Liver (tissue), 9 donors: ENCODE data around the gene SLC25A21. TPM values are rescaled to one million over a fixed set of nuclear protein-coding genes. Genes with fewer than 3 reads are reported as not detected.

Source experiments
- DNase-seq: peaks from one replicate; pipeline ENCODE4 v3.0.0-alpha.2; 2017; ENCODE audit warnings: low spot score
- H3K27ac ChIP-seq, 2 donors: one replicate each; pipeline ENCODE4 v1.7.0; 2013; ENCODE audit warnings: inconsistent platforms in 2 of 2, low read length in 2 of 2, control low read depth in 1 of 2, low read depth in 1 of 2, mild to moderate bottlenecking in 1 of 2
- H3K27me3 ChIP-seq, 4 donors: one replicate each; pipeline versions ENCODE4 v1.6.1 to v1.7.0; 2013; ENCODE audit warnings: low read length in 3 of 4, inconsistent platforms in 1 of 4, mild to moderate bottlenecking in 1 of 4, moderate library complexity in 1 of 4; ENCODE audit not compliant: control insufficient read depth in 4 of 4, insufficient read depth in 4 of 4
- H3K36me3 ChIP-seq, 4 donors: one replicate each; pipeline versions ENCODE4 v1.6.1 to v1.7.0; 2013; ENCODE audit warnings: low read length in 3 of 4, mild to moderate bottlenecking in 3 of 4, low read depth in 1 of 4, moderate library complexity in 1 of 4; ENCODE audit not compliant: control insufficient read depth in 4 of 4, insufficient read depth in 3 of 4
- H3K4me1 ChIP-seq, 4 donors: one replicate each; pipeline versions ENCODE4 v1.6.1 to v1.7.0; 2013; ENCODE audit warnings: low read length in 3 of 4, mild to moderate bottlenecking in 3 of 4, moderate library complexity in 1 of 4; ENCODE audit not compliant: control insufficient read depth in 4 of 4, insufficient read depth in 4 of 4
- H3K4me3 ChIP-seq, 3 donors: one replicate each; pipeline versions ENCODE4 v1.6.1 to v1.7.0; 2013; ENCODE audit warnings: low read length in 3 of 3, control low read depth in 1 of 3, low read depth in 1 of 3, mild to moderate bottlenecking in 1 of 3
- H3K9ac ChIP-seq, 2 donors: one replicate each; pipeline ENCODE4 v1.7.0; 2013; ENCODE audit warnings: low read length in 2 of 2, mild to moderate bottlenecking in 2 of 2, moderate library complexity in 2 of 2, control low read depth in 1 of 2, low read depth in 1 of 2
- H3K9me3 ChIP-seq, 4 donors: one replicate each; pipeline versions ENCODE4 v1.6.1 to v1.7.0; 2013; ENCODE audit warnings: low read length in 3 of 4; ENCODE audit not compliant: control insufficient read depth in 4 of 4
- EGR1 ChIP-seq, 2 donors: IDR thresholded peaks; 2 replicates each; pipeline ENCODE4 v1.6.1; 2016 to 2018; ENCODE audit warnings: antibody characterized with exemption in 2 of 2, low read depth in 2 of 2
- FOXA1 ChIP-seq: IDR thresholded peaks from 2 replicates; pipeline ENCODE4 v1.6.1; 2016; ENCODE audit warnings: antibody characterized with exemption
- FOXA2 ChIP-seq: IDR thresholded peaks from 2 replicates; pipeline ENCODE4 v1.6.1; 2016; ENCODE audit warnings: antibody characterized with exemption
- GABPA ChIP-seq, 2 donors: IDR thresholded peaks in 1 of 2; conservative IDR thresholded peaks in 1 of 2; 2 replicates each; pipeline ENCODE4 v1.6.1; 2016; ENCODE audit warnings: antibody characterized with exemption in 2 of 2, mild to moderate bottlenecking in 1 of 2, moderate library complexity in 1 of 2
- HNF4A ChIP-seq, 2 donors: conservative IDR thresholded peaks; 2 replicates each; pipeline ENCODE4 v1.6.1; 2016; ENCODE audit warnings: antibody characterized with exemption in 2 of 2, mild to moderate bottlenecking in 2 of 2
- JUND ChIP-seq, 2 donors: IDR thresholded peaks; 2 replicates each; pipeline ENCODE4 v1.6.1; 2016; ENCODE audit warnings: antibody characterized with exemption in 2 of 2
- MAX ChIP-seq: IDR thresholded peaks from 2 replicates; pipeline ENCODE4 v1.6.1; 2016; ENCODE audit warnings: antibody characterized with exemption
- NR2F2 ChIP-seq: IDR thresholded peaks from 2 replicates; pipeline ENCODE4 v1.6.1; 2016; ENCODE audit warnings: antibody characterized with exemption
- RAD21 ChIP-seq, 2 donors: IDR thresholded peaks; 2 replicates each; pipeline ENCODE4 v1.6.1; 2016; ENCODE audit warnings: antibody characterized with exemption in 2 of 2, mild to moderate bottlenecking in 2 of 2
- REST ChIP-seq: IDR thresholded peaks from 2 replicates; pipeline ENCODE4 v1.6.1; 2016; ENCODE audit warnings: antibody characterized with exemption, mild to moderate bottlenecking
- RXRA ChIP-seq, 2 donors: IDR thresholded peaks; 2 replicates each; pipeline ENCODE4 v1.6.1; 2017 to 2018; ENCODE audit warnings: antibody characterized with exemption in 2 of 2, mild to moderate bottlenecking in 1 of 2
- SP1 ChIP-seq: IDR thresholded peaks from 2 replicates; pipeline ENCODE4 v1.6.1; 2018; ENCODE audit warnings: antibody characterized with exemption, mild to moderate bottlenecking
- TAF1 ChIP-seq: conservative IDR thresholded peaks from 2 replicates; pipeline ENCODE4 v1.6.1; 2016; ENCODE audit warnings: antibody characterized with exemption, mild to moderate bottlenecking
- YY1 ChIP-seq: IDR thresholded peaks from 2 replicates; pipeline ENCODE4 v1.6.1; 2016; ENCODE audit warnings: antibody characterized with exemption, mild to moderate bottlenecking
- WGBS: extraction: QIAGEN DNeasy Blood & Tissue Kit; methylation state at CpG from one replicate; pipeline ENCODE4 v1.1.7; 2013; 5-methylcytosine and 5-hydroxymethylcytosine counted together
- polyA plus RNA-seq, 2 donors: library from polyadenylated mRNA; stranded (reverse) in 1 of 2; unstranded in 1 of 2; fragments of 200-250 nt in 1 of 2; fragments of >200 nt in 1 of 2; fragmentation: Nextera tagmentation in 1 of 2; extraction: Ambion mirVana in 1 of 2; gene quantifications; one replicate each; pipeline versions ENCODE4 v1.2.1 to v1.2.3, GENCODE V29; 2013 to 2015
- total RNA-seq, 2 donors: library from RNA; depleted of rRNA; stranded (reverse); fragments of >200 nt; gene quantifications; one replicate each; pipeline ENCODE4 v1.2.3, GENCODE V29; 2014
- TF ChIP-seq, protein P1 (sequence below): fragments of 150-350 bp; IDR thresholded peaks from 2 replicates; pipeline ENCODE4 v1.5.1; 2017; ENCODE audit warnings: improper control_type of control experiment, low read depth, low read length; ENCODE audit not compliant: missing input control
- TF ChIP-seq, protein P2 (sequence below): IDR thresholded peaks from 2 replicates; pipeline ENCODE4 v1.6.1; 2016; ENCODE audit warnings: antibody characterized with exemption
- TF ChIP-seq, protein P3 (sequence below): IDR thresholded peaks from 2 replicates; pipeline ENCODE4 v1.6.1; 2016; ENCODE audit warnings: antibody characterized with exemption
- donor health status: healthy.
- donor health status: healthy.
- donor health status: healthy.
- donor health status: healthy.
- donor health status: healthy.

SLC25A21 gene
- total and polyA plus RNA-seq, 4 donors, result 0.13 to 24.3 (median 0.23) TPM

- 47% methylated on average over 8 of the region's 8 CpGs for WGBS
- Histone ChIP-seq H3K36me3 (no peaks in the 10 kb centered on the region), H3K27ac (no peak overlapping the region), H3K4me1 (no peaks in the 10 kb centered on the region), H3K27me3 (peaks cover 0 to 3% (median under 1%) of the 10 kb centered on the region in 4 donors), H3K9me3 (peaks cover 0 to 6% (median under 1%) of the 10 kb centered on the region in 4 donors), H3K4me3 (no peak overlapping the region), H3K9ac (no peak overlapping the region)
- no peak for DNase-seq
- TF ChIP-seq, protein P1, sequence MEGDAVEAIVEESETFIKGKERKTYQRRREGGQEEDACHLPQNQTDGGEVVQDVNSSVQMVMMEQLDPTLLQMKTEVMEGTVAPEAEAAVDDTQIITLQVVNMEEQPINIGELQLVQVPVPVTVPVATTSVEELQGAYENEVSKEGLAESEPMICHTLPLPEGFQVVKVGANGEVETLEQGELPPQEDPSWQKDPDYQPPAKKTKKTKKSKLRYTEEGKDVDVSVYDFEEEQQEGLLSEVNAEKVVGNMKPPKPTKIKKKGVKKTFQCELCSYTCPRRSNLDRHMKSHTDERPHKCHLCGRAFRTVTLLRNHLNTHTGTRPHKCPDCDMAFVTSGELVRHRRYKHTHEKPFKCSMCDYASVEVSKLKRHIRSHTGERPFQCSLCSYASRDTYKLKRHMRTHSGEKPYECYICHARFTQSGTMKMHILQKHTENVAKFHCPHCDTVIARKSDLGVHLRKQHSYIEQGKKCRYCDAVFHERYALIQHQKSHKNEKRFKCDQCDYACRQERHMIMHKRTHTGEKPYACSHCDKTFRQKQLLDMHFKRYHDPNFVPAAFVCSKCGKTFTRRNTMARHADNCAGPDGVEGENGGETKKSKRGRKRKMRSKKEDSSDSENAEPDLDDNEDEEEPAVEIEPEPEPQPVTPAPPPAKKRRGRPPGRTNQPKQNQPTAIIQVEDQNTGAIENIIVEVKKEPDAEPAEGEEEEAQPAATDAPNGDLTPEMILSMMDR, result peak; percentile 25
- TF ChIP-seq RAD21 (IDR thresholded peaks at IDR 0.05) (peak in 1 of 2 donors; percentile 25), MAX (no peak)
Observed at GRCh38 chr14:36747411-36748184, 424.8 kb downstream of the SLC25A21 start.

DNA sequence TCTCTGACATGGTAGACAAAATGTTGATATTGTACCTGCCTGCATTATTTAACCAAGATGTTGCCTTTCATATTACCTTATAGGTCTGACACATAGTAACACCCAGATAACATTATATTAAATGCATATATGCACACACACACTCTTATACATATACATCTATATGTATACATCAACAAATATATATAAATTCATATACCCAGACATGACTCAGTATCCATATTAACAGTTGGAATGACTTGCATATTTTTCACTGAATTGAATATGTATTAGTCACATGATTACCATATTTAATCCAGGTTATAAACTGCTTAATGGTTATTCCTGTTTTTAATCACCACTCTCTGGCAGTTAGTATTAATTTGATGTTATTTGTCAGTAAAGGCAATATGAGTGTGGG is 425.5 kb downstream of the SLC25A21 start:
- no peak overlapping the region for H3K4me3 ChIP-seq
- H3K4me1 ChIP-seq, result no peaks in the 10 kb centered on the region
- H3K9me3 ChIP-seq, result peaks cover 0 to 4% (median under 1%) of the 10 kb centered on the region in 4 donors
- H3K9ac ChIP-seq, result no peak overlapping the region
- H3K27ac ChIP-seq, result no peak overlapping the region
- DNase-seq, result no peak
- H3K27me3 ChIP-seq, result peaks cover 0 to 3% (median under 1%) of the 10 kb centered on the region in 4 donors
- TF ChIP-seq JUND (IDR thresholded peaks at IDR 0.05) (no peak), FOXA1 (no peak), MAX (no peak), TAF1 (no peak), RAD21 (IDR thresholded peaks at IDR 0.05) (no peak), GABPA (IDR thresholded peaks at IDR 0.05 in 1 of 2, conservative IDR thresholded peaks at IDR 0.05 in 1 of 2) (no peak), NR2F2 (no peak), YY1 (no peak), REST (no peak), SP1 (no peak), EGR1 (IDR thresholded peaks at IDR 0.05; ENCODE audit: low read depth in 2 of 2) (no peak), FOXA2 (no peak), RXRA (IDR thresholded peaks at IDR 0.05) (no peak), HNF4A (conservative IDR thresholded peaks at IDR 0.05) (no peak)
- TF ChIP-seq, protein P1, result no peak
- TF ChIP-seq, protein P2, sequence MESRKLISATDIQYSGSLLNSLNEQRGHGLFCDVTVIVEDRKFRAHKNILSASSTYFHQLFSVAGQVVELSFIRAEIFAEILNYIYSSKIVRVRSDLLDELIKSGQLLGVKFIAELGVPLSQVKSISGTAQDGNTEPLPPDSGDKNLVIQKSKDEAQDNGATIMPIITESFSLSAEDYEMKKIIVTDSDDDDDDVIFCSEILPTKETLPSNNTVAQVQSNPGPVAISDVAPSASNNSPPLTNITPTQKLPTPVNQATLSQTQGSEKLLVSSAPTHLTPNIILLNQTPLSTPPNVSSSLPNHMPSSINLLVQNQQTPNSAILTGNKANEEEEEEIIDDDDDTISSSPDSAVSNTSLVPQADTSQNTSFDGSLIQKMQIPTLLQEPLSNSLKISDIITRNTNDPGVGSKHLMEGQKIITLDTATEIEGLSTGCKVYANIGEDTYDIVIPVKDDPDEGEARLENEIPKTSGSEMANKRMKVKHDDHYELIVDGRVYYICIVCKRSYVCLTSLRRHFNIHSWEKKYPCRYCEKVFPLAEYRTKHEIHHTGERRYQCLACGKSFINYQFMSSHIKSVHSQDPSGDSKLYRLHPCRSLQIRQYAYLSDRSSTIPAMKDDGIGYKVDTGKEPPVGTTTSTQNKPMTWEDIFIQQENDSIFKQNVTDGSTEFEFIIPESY, result no peak
- TF ChIP-seq, protein P3, sequence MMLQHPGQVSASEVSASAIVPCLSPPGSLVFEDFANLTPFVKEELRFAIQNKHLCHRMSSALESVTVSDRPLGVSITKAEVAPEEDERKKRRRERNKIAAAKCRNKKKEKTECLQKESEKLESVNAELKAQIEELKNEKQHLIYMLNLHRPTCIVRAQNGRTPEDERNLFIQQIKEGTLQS, result no peak
- H3K36me3 ChIP-seq, result no peaks in the 10 kb centered on the region
